ENCODE data around the gene BIN1. TPM values are rescaled to one million over a fixed set of nuclear protein-coding genes. Genes with fewer than 3 reads are reported as not detected.
A peak's percentile ranks its signal among the peaks of the same experiment; 100 is the strongest.

BIN1 gene
- total RNA-seq, 1 experiment from 2014 or later, result 87.5 TPM

DNA sequence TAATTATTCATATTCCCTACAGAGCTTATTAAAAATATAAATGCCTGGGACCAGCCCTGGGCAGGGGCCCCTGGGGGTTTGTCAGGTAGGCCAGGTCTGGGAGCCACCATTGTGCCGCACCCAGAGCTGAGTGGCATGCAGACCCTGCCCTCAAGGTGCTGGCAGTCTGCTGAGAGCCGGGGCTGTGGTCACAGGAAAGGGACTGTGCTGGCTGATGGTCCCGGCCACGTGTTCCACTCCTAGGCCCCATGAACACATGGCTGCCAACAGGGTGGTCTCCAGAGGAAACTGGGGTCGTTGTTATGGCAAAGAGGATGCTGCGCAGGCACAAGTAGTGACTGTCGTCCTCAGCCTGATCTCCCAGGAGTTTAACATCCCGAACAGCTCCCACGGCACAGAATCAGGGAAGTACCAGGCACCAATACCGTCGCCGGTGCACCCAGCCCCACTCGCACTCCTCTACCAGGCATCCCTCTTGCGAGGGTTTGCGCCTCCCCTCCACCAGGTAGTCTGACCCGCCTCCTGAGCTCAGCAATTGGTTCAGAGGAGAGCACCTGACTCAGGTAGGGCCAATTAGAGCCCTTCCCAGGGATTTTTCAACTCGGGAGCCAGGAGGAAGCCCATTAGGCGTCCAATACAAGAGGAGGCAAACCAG lies 39.2 kb upstream of the BIN1 start:
- Histone ChIP-seq H3K79me2 (ENCODE audit: low read depth) (no peaks in the 10 kb centered on the region), H2AFZ (no peak overlapping the region), H3K36me3 (ENCODE audit: low read depth) (no peaks in the 10 kb centered on the region; the same call in 1 of the 2 replicates), H3K9me3 (ENCODE audit: insufficient read depth, low read depth) (peaks cover 16% of the 10 kb centered on the region), H3K27me3 (ENCODE audit: insufficient read depth, low read depth) (no peaks in the 10 kb centered on the region), H3F3A (ENCODE audit: insufficient read depth, low read depth) (peaks cover 19% of the 10 kb centered on the region), H3K27ac (peak overlapping the region; percentile 78), H3K9me2 (ENCODE audit: insufficient read depth) (no peaks in the 10 kb centered on the region), H3K4me1 (replicated peaks; ENCODE audit: insufficient read depth) (peaks cover 67% of the 10 kb centered on the region), H3K4me2 (peak overlapping the region; percentile 41), H3K4me3 (no peak overlapping the region), H4K20me1 (ENCODE audit: insufficient read depth) (no peaks in the 10 kb centered on the region)
- BruUV-seq (replicated peaks), result no TSS peak
- DNase-seq, result no peak
- TF ChIP-seq EZH2 (IDR thresholded peaks at IDR 0.05; ENCODE audit: low read depth), result no peak
- TF ChIP-seq, protein P1, sequence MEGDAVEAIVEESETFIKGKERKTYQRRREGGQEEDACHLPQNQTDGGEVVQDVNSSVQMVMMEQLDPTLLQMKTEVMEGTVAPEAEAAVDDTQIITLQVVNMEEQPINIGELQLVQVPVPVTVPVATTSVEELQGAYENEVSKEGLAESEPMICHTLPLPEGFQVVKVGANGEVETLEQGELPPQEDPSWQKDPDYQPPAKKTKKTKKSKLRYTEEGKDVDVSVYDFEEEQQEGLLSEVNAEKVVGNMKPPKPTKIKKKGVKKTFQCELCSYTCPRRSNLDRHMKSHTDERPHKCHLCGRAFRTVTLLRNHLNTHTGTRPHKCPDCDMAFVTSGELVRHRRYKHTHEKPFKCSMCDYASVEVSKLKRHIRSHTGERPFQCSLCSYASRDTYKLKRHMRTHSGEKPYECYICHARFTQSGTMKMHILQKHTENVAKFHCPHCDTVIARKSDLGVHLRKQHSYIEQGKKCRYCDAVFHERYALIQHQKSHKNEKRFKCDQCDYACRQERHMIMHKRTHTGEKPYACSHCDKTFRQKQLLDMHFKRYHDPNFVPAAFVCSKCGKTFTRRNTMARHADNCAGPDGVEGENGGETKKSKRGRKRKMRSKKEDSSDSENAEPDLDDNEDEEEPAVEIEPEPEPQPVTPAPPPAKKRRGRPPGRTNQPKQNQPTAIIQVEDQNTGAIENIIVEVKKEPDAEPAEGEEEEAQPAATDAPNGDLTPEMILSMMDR (conservative IDR thresholded peaks at IDR 0.05), result no peak
- intact Hi-C loops (cut with micrococcal nuclease; ENCODE audit: unreplicated experiment), result loop anchor here (5.0 kb wide), 1 partner anchor 64 kb away; no protein-coding TSS in a partner anchor
- ChIA-PET POLR2A (ENCODE audit: unreplicated experiment) (interaction anchor here (0.6 kb wide), 1 partner anchor 51 kb away, joined by 4 read pairs; no protein-coding TSS in a partner anchor), CTCF (interaction anchor here (0.8 to 1.2 kb wide), 2 partner anchors 8 to 22 kb away, joined by 3 read pairs; no protein-coding TSS in a partner anchor)

DNA sequence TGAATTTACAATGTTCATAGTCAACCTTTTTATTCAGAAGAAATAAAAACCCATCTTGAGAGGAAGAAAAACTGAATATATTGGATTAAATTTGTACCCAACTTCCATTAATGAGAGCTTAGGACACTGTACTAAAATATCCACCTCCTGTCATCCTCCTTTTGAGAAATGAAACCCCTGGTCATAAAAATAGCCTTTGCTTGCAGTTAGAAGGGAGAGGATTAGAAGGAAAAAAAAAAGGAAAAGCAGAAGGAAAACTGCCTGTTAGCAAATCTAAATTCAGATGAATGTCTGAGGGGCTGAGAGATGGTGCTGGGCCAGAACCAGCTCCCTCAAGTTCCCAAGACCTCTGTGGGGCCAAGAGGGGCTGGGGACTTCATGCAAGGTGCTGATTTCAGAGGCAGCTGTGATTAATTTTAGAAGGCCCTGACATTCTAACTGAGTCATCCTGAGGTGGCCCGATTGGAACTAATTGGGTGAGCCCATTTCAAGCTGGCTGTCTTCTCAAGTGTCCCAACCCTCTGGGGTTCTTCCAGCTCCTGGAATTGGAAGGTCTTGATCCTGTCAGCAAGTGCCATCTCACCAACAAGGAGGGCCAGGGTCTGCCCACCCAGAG lies 38.4 kb upstream of the BIN1 start:
- H3F3A ChIP-seq (ENCODE audit: insufficient read depth, low read depth), result peaks cover 19% of the 10 kb centered on the region
- ChIA-PET CTCF (interaction anchor here (0.5 to 1.2 kb wide), 3 partner anchors 8 to 23 kb away, joined by 3 read pairs; no protein-coding TSS in a partner anchor), POLR2A (ENCODE audit: unreplicated experiment) (interaction anchor here (0.6 kb wide), 3 partner anchors 27 to 50 kb away, joined by 3 to 5 read pairs (median 4); no protein-coding TSS in a partner anchor)
- no peak overlapping the region for H3K4me3 ChIP-seq
- H3K36me3 ChIP-seq (ENCODE audit: low read depth), result no peaks in the 10 kb centered on the region
- no peaks in the 10 kb centered on the region for H3K9me2 ChIP-seq (ENCODE audit: insufficient read depth)
- no peaks in the 10 kb centered on the region for H3K27me3 ChIP-seq (ENCODE audit: insufficient read depth, low read depth)
- H3K79me2 ChIP-seq (ENCODE audit: low read depth), result no peaks in the 10 kb centered on the region
- H2AFZ ChIP-seq, result peak overlapping the region; percentile 44
- H4K20me1 ChIP-seq (ENCODE audit: insufficient read depth), result no peaks in the 10 kb centered on the region
- peak overlapping the region; percentile 78 for H3K27ac ChIP-seq
- peaks cover 64% of the 10 kb centered on the region for H3K4me1 ChIP-seq (replicated peaks; ENCODE audit: insufficient read depth)
- DNase-seq, result peak in 1 of 2 experiments; percentile 75
- H3K9me3 ChIP-seq (ENCODE audit: insufficient read depth, low read depth), result peaks cover 8% of the 10 kb centered on the region; the same call in 1 of the 2 replicates
- peak overlapping the region; percentile 41 for H3K4me2 ChIP-seq
- TF ChIP-seq, protein P1 (conservative IDR thresholded peaks at IDR 0.05), result no peak
- TF ChIP-seq EZH2 (IDR thresholded peaks at IDR 0.05; ENCODE audit: low read depth), result no peak
- intact Hi-C loops (cut with micrococcal nuclease; ENCODE audit: unreplicated experiment), result loop anchor here (5.0 kb wide), 1 partner anchor 63 kb away; no protein-coding TSS in a partner anchor
- BruUV-seq (replicated peaks), result no TSS peak

DNA sequence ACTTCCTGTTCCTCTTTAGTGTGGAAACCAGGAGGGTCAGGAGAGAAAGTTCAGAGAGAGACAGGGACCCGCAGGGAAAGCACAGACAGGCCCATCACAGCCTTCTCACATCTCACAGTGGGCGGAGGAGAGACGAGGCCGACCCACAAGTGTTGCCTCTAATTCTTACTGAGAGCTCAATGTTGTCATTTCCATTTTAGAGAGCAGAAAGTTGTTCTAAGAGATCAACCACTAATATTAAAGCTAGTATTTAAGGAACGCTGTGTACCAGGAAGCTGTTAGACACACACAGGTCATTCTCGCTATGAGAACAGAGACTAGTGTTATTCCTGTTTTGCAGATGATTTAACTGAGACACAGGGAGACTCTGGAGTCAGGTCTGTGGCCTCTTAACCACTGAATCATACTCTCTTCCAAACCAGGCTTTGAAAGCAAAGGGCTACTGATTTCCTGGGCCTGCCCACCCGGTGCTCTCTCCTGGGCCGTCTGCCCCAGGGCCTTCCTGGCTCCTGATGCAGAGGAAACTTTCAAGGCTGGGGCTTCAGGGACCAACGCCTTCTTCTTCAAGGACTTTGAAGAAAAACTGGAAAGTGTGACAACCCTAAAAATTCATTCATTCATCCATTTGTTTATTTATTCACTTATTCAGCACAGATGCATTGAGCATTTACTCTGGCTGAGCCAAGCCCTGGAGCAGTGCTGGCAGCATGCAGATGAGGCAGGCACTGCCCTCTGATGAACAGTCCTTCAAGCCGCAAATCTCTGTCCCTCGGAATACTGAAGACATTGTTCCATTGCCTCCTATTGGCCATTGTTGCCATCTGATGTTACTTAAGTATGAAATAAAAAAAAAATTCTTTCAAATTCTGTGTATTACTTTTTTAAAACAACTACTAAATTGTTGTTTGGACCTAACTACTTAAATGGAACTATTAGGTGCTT lies 37.2 kb upstream of the BIN1 start:
- Histone ChIP-seq H2AFZ (peak overlapping the region; percentile 68), H3K36me3 (ENCODE audit: low read depth) (no peaks in the 10 kb centered on the region), H3K4me2 (no peak overlapping the region), H3K4me3 (no peak overlapping the region), H3K4me1 (replicated peaks; ENCODE audit: insufficient read depth) (peaks cover 54% of the 10 kb centered on the region), H4K20me1 (ENCODE audit: insufficient read depth) (no peaks in the 10 kb centered on the region), H3F3A (ENCODE audit: insufficient read depth, low read depth) (peaks cover 13% of the 10 kb centered on the region), H3K27ac (peak overlapping the region; percentile 78), H3K27me3 (ENCODE audit: insufficient read depth, low read depth) (no peaks in the 10 kb centered on the region), H3K9me3 (ENCODE audit: insufficient read depth, low read depth) (peaks cover 8% of the 10 kb centered on the region; the same call in 1 of the 2 replicates), H3K79me2 (ENCODE audit: low read depth) (no peaks in the 10 kb centered on the region), H3K9me2 (ENCODE audit: insufficient read depth) (no peaks in the 10 kb centered on the region)
- ChIA-PET CTCF (interaction anchor here (0.7 kb wide), 2 partner anchors 9 to 106 kb away, joined by 3 to 4 read pairs; no protein-coding TSS in a partner anchor), POLR2A (ENCODE audit: unreplicated experiment) (interaction anchor here (0.7 kb wide), 1 partner anchor 74 kb away, joined by 4 read pairs; no protein-coding TSS in a partner anchor)
- no TSS peak for BruUV-seq (replicated peaks)
- intact Hi-C loops (cut with micrococcal nuclease; ENCODE audit: unreplicated experiment), result no loop called here
- no peak for TF ChIP-seq EZH2 (IDR thresholded peaks at IDR 0.05; ENCODE audit: low read depth)
- TF ChIP-seq, protein P1 (conservative IDR thresholded peaks at IDR 0.05), result no peak; the same call in 1 of the 2 replicates
- DNase-seq, result no peak

Data from PC-9 (cell line).